Activated CD8-positive, alpha-beta memory T cell treated with anti-CD3 and anti-CD28 coated beads, Interleukin-2, amount 50 U/mL, for 4 hours (primary cell): ENCODE data around the gene P2RY14.

Experiments used
- DNase-seq: peaks from one replicate; pipeline ENCODE4 v3.0.0-alpha.2; 2020

Gene P2RY14

GRCh38 chr3:151213151-151213550 is 65.2 kb downstream of the P2RY14 start:
- no peak for DNase-seq

- DNase-seq = no peak
Observed at GRCh38 chr3:151210676-151211381, 67.5 kb downstream of the P2RY14 start.

GRCh38 chr3:151209654-151210053 is 68.7 kb downstream of the P2RY14 start:
- DNase-seq = no peak

DNA sequence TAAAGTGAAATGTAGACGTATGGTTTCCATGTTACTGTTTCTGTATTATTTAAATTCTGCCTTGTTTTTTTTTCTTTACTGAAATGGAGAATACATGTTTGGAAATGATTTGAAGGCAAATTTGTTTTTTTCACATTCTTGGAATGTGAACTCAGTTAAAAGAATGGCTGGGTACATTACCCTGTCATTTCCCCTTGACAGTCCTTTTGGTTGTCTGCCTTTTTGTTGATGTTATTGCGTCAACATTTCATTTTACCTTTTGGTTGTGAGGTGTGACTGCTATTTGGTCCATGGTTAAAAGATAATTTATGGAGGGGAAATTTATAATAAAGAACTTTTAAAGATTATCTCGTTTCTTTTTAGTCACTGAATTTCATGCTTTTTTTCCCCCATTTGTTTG is 72.1 kb downstream of the P2RY14 start:
- DNase-seq = no peak

- DNase-seq = no peak
Observed at GRCh38 chr3:151205482-151205881, 72.9 kb downstream of the P2RY14 start.

DNA sequence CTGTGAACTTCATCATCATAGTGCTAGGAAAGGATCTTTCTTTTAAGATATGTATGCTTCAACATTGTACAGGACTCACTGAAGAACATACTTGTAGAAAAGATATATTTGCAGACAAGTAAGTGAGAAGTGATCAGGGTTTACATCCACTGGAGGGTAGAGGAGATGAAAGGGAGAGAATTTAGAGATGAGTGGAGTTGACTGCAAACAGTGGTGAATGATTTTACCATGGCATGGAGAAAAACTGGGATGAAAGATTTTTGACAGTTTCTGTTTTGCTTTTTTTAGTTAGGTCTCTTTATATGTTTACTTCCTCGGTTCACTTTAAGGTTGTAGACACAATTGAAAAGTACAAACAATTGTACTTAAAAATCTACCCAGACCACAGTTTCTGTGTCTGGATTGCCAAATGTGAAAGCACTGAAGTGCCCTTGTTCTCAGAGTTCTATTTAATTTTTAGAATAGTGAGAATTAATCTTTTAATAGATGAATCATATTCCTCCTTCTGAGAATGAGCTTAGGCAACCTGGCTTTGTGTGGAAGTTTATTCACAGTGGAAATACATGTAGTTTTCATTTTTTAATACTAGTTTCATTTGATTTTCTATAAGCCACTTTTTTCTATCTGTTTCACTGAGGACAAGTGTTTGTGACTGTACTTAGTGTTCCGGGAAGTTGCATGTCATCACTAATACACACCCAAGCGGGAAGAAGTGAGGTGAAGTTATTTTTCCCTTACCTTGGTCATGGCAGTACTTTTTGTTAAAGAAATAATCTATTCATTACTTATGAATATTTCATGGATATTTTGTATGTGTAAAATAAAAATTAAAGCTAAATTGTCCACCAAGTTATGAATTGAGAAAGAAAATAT is 73.6 kb downstream of the P2RY14 start:
- DNase-seq = no peak

DNA sequence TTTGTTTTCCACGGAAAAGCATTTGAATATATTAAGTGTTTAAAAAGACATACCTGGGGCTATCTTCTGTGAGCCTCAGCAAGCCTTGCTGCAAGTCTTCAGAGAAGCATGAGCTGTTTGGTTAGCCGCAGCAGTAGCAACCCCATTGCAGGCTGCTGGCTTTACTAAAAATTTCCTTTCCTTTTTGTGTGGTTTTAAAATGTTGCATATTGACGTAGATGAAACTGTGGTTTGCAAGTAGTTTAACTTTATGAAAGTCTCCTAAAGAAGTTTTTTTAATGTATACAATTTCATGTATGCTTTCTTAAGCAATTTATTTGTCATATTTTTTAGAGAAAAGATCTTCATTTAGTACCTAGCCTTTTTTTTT is 75.3 kb downstream of the P2RY14 start, which contains the start of gene GPR171:
Gene GPR171, minus strand, starts transcription at position 166 of the 370 bp plus-strand sequence. CDS start 3,830 bp downstream, outside the sequence.
- DNase-seq = peak; percentile 59

DNA sequence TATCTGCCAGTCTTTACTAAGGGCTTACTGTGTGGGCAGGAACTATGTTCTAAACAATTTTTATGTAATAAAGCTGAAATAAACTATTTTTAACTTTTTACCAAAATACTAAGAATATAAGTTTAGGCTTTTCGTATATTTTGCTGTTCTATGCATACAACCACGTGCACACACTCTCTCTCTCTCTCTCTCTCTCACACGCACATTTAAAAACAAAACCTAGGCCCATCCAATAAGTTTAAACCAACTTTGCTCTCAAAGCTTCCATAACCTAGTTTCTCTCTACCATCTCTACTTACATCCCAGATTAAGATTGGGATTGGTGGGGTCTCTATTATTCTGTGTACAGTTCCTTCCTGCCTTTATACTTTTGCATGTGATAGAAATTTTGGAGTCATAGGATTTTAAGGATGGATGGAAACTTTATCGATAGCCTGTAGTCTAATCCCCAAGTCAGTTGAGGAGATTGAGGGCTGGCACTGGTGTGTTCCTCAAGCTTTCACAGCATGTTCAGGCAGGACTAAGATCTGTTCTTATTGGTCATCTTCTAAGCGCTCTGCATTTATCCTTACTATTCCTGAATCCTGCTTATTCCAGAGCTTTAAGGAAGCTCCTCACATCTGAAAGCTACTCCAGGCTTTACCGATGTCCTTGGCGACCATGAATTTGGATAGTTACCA is 77.2 kb downstream of the P2RY14 start:
- DNase-seq = no peak

DNA sequence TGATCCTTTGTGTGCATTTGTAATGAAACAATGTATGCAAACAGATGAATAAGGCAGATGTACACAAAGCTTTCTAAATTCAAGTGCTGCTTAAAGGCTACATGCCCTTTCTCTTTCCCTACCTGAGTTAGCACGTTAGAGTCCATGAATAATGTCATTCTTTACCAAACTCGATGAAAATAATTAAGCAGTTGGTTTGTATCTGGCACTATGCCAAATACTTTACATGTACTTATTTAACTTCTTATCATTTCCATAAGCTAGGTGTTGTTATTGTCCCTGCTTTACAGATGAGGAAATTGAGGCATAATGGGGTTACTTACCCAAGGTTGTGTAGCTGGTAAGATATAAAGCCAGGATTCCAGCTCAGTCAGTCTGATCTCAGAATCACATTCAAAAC is 77.8 kb downstream of the P2RY14 start:
- DNase-seq = no peak

DNA sequence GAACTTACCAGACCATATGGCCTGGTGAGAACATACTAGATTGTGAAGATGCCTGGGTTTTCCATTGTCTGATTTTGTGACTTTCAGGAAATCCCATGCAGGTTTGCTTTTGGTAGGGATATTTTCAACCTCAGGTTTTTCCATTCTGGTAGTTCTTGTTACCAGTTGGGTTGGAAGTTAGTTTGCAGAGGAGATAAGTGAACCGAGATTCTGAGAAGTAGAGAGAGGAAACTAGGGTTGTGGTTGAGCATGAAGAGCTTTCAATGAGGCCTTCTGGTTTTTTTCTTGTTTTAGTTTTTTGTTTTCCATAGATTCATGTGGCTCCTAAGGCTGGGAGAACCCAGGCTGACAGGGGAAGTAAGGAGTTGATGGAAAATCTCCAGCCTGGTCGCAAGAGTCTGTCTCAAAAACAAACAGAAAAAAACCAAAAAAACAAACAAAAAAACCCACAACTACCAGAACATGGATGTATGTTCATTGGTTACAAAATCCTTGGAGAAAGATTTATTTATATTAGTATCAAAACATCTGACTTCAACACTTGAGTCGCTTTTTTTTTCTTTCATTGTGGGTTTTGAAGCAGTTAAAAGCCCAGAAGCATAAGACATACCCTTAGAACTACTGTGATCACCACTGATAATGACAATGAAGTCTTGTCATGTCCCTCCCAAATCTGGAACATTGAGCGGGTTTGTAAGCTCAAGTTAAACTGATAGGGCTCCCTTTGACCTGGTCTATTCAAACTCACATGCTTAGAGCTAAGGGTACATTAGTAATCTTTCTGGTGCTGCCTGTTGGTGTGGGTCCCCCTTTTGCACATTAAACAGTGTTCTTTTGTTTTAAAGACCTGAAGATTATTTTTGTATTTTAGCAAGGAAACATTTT is 78.5 kb downstream of the P2RY14 start:
- no peak for DNase-seq

- DNase-seq = no peak
Observed at GRCh38 chr3:151198849-151199248, 79.5 kb downstream of the P2RY14 start.

DNA sequence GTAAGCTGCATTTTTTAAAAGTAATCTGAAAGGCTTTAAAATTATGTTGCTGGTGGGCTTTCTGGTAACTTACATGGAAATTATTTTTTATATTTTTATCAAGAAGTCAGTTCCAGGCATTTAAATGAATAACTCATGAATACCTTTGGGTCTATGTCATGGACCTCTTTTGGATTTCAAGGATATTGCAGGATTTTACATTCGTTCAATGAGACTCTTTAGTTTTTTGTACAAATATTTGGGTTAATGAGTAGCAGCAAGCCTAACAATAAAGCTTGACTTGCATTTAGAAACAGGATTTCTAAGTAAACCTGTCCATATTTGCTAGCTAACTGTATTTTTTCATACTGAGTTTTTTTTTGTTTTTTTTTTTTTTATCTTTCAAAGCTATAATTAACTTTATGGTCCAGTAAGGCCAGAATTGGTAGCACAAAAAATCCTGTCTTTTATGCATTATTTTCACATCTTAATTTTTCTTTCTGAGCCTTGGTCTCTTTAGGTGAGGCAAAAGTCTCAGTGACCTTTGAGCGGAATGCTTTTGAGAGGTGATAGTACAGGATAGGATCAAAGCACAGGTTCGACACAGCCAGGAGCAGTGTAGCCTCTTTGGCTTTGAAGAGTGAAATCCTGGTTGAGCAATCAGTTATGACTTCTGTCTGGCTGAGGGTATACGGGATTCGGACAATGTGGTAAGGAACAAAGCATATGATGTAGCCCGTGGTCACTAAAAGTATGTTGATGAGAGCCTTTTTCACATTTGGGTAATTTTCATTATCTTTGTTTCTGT is 80.2 kb downstream of the P2RY14 start:
- no peak for DNase-seq

GRCh38 chr3:151197228-151197627 is 81.1 kb downstream of the P2RY14 start:
- no peak for DNase-seq

GRCh38 chr3:151196434-151196833 is 81.9 kb downstream of the P2RY14 start:
- no peak for DNase-seq

- DNase-seq = no peak
Observed at GRCh38 chr3:151195826-151196225, 82.5 kb downstream of the P2RY14 start.

DNA sequence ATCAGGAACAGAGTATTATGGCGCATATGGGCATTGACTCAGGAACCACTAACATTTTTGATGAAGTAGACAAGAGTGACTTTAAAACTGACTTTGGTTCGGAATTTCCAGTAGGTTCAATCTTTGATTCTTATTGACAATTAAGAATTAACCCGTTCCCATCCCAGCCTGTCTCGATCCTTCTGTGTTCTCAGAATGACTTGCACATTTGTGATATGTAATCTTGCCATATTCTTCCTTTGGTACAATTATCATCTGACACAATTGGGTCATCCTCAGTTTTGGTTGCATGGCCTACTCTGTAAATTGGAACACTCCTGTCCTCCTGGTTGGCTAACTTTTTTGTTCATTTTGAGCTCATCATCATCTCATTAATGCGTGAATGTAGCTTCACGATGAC is 85.8 kb downstream of the P2RY14 start:
- DNase-seq = no peak

- DNase-seq = no peak
Observed at GRCh38 chr3:151191095-151191494, 87.2 kb downstream of the P2RY14 start.

GRCh38 chr3:151183265-151183671 is 95.1 kb downstream of the P2RY14 start:
- DNase-seq = no peak

DNA sequence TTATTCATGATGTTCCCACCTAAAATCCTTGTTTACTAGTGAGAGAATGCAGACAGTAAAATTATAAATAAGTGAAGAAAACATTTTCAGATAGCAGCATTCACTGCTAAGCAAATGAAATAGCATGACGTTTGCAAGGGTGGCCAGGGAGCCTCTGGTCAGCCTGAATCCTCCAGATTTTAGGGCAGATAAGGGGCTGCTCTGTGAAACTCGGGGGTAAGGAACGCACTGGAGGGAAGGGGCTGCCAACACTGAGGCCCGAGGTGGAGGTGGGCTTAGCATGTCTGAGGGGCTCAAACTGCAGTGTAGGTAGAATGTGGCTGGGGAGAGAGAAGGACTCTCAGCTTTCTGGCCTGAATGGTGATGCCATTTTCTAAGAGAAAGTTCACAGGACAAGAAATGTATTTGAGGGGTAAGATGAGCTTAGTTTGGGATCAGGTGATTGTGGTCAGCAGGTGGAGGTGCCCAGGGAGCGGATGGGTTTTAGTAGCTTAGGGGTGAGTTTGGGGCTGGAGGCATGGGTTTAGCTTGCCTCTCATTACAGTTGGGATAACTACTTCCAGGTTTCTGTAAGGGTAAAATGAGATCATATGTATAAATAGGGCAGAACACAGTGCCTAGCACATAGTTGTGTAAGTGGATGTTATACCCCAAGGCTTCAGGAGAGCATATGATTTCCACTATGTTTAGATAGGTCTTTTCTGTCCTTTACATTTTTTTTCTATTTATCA is 95.8 kb downstream of the P2RY14 start:
- no peak for DNase-seq

GRCh38 chr3:151178208-151178845 is 100.0 kb downstream of the P2RY14 start:
- no peak for DNase-seq

DNA sequence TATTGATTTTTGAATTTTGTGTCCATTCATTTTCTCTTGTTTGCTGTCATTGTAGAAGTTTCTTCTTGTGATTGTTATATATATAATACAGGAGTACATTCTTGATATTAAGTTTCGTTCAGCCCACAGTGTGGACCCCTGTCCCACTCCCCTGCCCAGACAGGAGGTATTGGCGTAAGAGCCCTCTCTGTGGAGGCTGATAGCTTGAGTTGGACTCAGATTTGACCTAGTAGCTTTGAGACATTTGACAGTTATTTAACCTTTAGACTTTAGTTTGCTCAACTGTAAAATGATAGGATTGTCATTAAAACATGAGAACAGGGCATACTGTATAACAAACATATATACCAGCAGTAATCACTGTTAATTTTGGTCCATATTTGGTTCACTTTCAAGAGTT is 102.4 kb downstream of the P2RY14 start:
- no peak for DNase-seq
